Bronchial epithelial cell (primary cell): ENCODE results near the gene SLC25A13. TPM values are rescaled to one million over a fixed set of nuclear protein-coding genes. Genes with fewer than 3 reads are reported as not detected.
"Not testable (repeated sequence)": the region's sequence is repeated elsewhere in the genome, so short reads cannot be mapped to it uniquely, and the experiment has no call there.

Experiments used
- DNase-seq: peaks from one replicate; pipeline ENCODE4 v3.0.0-alpha.2; 2010; ENCODE audit warnings: low read depth
- FAIRE-seq: peaks from 2 replicates; lab custom pipeline; 2011; peaks lifted over from hg19 to GRCh38; lab: Jason Lieb, UNC
- H3K27me3 ChIP-seq: 2 replicates; pipeline ENCODE4 v1.5.1; 2011; ENCODE audit warnings: low read length; ENCODE audit not compliant: control insufficient read depth, insufficient read depth
- H3K36me3 ChIP-seq: 2 replicates; pipeline ENCODE4 v1.5.1; 2011; ENCODE audit warnings: low read length; ENCODE audit not compliant: control insufficient read depth, insufficient read depth
- H3K4me3 ChIP-seq: 2 replicates; pipeline ENCODE4 v1.5.1; 2011; ENCODE audit warnings: mild to moderate bottlenecking, low read depth, low read length, control low read depth
- total RNA-seq: library from RNA; depleted of rRNA; stranded (reverse); fragments of >200 nt; gene quantifications from 2 replicates; pipeline ENCODE4 v1.2.1, GENCODE V29; 2014
- TF ChIP-seq, protein P1 (sequence below): IDR thresholded peaks from 2 replicates; pipeline ENCODE4 v1.5.1; 2011; ENCODE audit warnings: mild to moderate bottlenecking, moderate library complexity, low read length, control low read depth, inconsistent platforms; ENCODE audit not compliant: insufficient read depth, severe bottlenecking

SLC25A13 gene
- total RNA-seq, 1 donor from 2014 or later = 16.6 TPM

GRCh38 chr7:96328016-96328415 lies 6.1 kb upstream of the SLC25A13 start:
- DNase-seq (peak; percentile 88), FAIRE-seq (peak; percentile 52)
- no peaks in the 10 kb centered on the region for H3K27me3 ChIP-seq
- TF ChIP-seq, protein P1, sequence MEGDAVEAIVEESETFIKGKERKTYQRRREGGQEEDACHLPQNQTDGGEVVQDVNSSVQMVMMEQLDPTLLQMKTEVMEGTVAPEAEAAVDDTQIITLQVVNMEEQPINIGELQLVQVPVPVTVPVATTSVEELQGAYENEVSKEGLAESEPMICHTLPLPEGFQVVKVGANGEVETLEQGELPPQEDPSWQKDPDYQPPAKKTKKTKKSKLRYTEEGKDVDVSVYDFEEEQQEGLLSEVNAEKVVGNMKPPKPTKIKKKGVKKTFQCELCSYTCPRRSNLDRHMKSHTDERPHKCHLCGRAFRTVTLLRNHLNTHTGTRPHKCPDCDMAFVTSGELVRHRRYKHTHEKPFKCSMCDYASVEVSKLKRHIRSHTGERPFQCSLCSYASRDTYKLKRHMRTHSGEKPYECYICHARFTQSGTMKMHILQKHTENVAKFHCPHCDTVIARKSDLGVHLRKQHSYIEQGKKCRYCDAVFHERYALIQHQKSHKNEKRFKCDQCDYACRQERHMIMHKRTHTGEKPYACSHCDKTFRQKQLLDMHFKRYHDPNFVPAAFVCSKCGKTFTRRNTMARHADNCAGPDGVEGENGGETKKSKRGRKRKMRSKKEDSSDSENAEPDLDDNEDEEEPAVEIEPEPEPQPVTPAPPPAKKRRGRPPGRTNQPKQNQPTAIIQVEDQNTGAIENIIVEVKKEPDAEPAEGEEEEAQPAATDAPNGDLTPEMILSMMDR = no peak
- no peaks in the 10 kb centered on the region for H3K36me3 ChIP-seq
- H3K4me3 ChIP-seq = no peak overlapping the region

DNA sequence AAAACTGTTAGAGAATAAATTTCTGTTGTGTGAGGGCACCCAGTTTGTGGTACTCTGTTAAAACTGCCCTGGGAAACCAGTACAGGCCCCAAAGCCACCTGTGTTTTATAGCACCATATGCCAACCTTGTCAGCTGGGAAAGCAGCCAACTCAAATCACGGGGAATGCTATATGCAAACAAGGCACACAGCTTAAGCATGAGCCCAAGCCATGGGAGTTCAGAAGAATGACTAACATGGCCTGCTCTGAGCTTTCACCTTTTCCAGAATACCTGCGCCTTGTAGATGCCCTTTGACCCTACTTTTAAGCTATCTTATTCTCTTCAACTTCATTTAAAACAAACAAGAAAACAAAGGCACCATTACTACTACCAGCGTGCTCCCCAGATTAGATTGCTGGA lies 5.5 kb upstream of the SLC25A13 start:
- FAIRE-seq (no peak), DNase-seq (peak; percentile 79)
- TF ChIP-seq, protein P1 = no peak

GRCh38 chr7:96326752-96327151 lies 4.9 kb upstream of the SLC25A13 start:
- not testable (repeated sequence) for DNase-seq, H3K4me3 ChIP-seq, H3K36me3 ChIP-seq, FAIRE-seq, H3K27me3 ChIP-seq

More for the DNA sequence above, 5.5 kb upstream of the SLC25A13 start:
- Histone ChIP-seq H3K4me3 (no peak overlapping the region), H3K27me3 (no peaks in the 10 kb centered on the region), H3K36me3 (no peaks in the 10 kb centered on the region)

DNA sequence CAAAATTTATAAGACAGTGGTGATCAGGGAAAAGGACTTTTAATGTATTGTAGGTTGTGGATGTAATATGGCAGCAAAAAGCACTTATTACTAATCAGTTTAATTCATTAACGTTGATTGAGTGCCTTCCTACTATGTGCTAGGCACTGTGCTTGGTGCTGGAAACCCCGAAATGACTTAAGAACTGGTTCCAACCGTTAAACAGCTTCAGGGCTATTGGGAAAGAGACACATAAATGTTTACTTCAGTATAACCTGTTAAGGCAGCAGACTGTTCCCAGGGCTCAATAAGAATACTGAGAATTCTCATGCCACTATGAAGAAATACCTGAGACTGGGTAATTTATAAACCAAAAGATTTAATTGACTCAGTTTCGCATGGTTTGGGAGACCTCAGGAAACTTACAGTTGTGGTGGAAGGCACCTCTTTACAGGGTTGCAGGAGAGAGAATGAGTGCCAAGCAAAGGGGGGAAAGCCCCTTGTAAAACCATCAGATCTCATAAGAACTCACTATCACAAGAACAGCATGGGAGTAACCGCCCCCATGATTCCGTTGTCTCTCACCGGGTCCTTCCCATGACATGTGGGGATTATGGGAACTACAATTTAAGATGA lies 1.1 kb upstream of the SLC25A13 start:
- FAIRE-seq = no peak
- TF ChIP-seq, protein P1 = no peak
- peak; percentile 25 for DNase-seq
- no peaks in the 10 kb centered on the region for H3K27me3 ChIP-seq
- no peaks in the 10 kb centered on the region for H3K36me3 ChIP-seq
- no peak overlapping the region for H3K4me3 ChIP-seq

- no peak for FAIRE-seq
- Histone ChIP-seq H3K27me3 (no peaks in the 10 kb centered on the region), H3K36me3 (no peaks in the 10 kb centered on the region), H3K4me3 (peak overlapping the region; percentile 90)
- no peak for DNase-seq
- TF ChIP-seq, protein P1 = no peak
Measured at GRCh38 chr7:96322373-96322695, 436 bp upstream of the SLC25A13 start.

DNA sequence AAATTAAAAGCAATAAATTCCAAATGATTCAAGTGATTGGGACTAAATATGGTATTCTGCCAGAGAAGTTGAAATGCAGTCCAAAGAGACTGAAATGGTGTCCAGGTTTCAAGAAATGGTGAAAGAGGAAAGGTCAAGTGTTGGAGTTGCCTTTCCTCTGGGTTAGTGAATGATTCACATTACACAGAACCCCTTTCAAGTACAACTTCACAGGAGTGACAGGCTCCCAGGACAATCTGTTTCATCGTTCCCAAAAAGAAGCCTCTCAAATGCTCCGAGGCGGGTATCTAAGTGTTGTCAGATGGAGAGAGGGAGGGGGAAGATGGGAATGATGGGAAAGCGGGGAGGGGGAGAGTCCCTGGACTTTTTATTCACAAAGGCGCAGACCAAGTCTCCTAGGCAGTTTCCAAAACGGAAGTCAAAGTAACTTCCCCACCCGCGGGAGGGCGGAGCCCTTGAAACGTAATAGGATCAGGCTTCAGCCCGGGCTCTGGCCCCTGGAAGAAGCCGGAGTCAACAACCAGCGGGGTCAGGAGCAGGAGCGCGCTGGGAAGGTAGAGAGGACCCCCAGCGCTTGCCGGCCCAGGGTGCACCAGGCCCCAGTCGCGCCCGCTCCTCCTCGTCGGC lies 754 bp downstream of the SLC25A13 start:
- DNase-seq = peak; percentile 71
- no peaks in the 10 kb centered on the region for H3K36me3 ChIP-seq
- TF ChIP-seq, protein P1 = no peak
- peak overlapping the region; percentile 90 for H3K4me3 ChIP-seq
- no peak for FAIRE-seq
- H3K27me3 ChIP-seq = no peaks in the 10 kb centered on the region
